22Rv1 (cell line): ENCODE data around the gene SNRPD2.

Experiments used
- H3K27ac ChIP-seq: fragments of 450-650 bp; 2 replicates; pipeline ENCODE4 v1.5.1; 2017
- CTCF ChIP-seq: fragments of 450-650 bp; IDR thresholded peaks from 2 replicates; pipeline ENCODE4 v1.5.1; 2017; ENCODE audit warnings: mild to moderate bottlenecking
- ZFX ChIP-seq: fragments of 450-650 bp; IDR thresholded peaks from 2 replicates; pipeline ENCODE4 v1.6.1; 2017; ENCODE audit warnings: antibody characterized with exemption, borderline replicate concordance

Gene SNRPD2

GRCh38 chr19:45645631-45646344 is 46.0 kb downstream of the SNRPD2 start:
- TF ChIP-seq ZFX, result no peak
- TF ChIP-seq CTCF, result no peak
- no peak overlapping the region for H3K27ac ChIP-seq

DNA sequence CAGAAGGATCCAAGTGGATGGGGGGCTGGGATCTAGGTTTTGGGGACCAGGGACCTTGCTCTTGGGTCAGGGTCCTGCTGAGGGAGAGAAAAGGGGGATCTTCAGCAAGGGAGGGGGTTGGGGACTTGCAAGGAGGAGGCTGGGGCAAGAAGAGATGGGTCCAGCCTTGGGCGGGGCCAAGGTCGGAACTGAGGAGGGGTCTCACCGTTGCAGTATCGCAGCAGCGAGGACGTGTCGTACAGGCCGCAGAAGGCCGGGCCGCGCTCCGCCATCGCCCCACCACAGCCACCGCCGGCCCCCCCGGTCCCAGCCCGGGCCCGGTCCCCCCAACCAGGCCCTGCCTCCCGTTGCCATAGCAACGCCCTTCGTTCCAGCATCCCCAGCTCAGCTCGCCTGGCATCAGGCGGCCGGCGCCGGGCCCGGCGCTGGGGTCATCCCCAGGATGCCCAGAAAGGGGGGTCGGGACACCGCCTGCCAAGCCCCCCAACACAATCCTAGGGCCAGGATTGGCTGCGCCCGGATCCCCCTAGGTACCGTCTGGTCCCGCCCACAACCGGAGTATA is 46.6 kb downstream of the SNRPD2 start:
- H3K27ac ChIP-seq, result no peak overlapping the region
- TF ChIP-seq ZFX (no peak), CTCF (no peak)

- peak overlapping the region; percentile 92 for H3K27ac ChIP-seq
- TF ChIP-seq ZFX, result no peak
- no peak for TF ChIP-seq CTCF
Measured at GRCh38 chr19:45643927-45644771, 47.6 kb downstream of the SNRPD2 start.

DNA sequence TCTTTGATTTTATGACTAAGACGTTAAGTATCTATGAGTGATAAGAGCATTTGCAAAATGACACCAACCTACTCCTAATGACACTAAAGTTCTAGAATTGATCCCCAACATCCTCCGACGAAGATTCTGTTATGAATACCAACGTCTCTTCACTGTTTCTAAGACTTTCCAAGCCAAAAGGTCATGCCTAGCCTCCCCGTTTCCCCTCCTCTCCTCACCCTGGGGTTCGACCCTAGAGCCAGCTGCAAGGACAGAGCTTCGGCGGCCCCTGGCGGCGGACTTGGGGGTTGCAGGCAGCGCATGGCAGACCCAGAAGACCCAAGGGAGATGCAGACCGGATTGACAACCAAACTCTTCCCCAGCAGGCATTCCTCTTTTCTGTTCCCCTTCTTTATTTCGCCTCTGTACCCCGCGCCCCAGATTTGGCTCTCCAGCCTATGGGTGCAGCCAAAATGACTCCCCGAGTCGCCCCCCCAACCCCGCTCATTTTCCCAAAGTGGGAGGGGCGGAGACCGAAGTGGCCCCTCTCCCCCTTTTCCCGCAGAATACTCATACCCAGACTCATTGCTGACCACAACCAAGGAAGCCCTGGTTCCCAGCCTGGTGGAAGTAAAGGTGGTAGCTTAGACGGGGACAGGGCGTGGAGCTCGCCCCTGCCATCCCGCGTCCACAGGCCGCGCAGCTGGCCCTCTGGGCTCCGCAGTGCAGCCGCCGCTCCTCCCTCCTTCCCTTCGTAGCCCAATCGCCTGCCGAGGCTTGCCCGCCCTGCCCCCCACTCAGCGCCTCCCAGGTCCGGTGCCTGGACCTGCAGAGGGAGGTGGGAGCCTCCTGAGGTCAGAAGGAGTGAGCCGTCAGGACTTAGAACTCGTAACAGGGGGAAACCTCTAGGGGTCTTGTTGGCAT is 48.5 kb downstream of the SNRPD2 start:
- TF ChIP-seq ZFX, result no peak
- TF ChIP-seq CTCF, result peak; percentile 96

GRCh38 chr19:45641274-45642105 is 50.3 kb downstream of the SNRPD2 start:
- no peak for TF ChIP-seq ZFX
- no peak for TF ChIP-seq CTCF
- H3K27ac ChIP-seq, result peak overlapping the region; percentile 92

More for the DNA sequence above, 48.5 kb downstream of the SNRPD2 start:
- H3K27ac ChIP-seq, result peak overlapping the region; percentile 92

DNA sequence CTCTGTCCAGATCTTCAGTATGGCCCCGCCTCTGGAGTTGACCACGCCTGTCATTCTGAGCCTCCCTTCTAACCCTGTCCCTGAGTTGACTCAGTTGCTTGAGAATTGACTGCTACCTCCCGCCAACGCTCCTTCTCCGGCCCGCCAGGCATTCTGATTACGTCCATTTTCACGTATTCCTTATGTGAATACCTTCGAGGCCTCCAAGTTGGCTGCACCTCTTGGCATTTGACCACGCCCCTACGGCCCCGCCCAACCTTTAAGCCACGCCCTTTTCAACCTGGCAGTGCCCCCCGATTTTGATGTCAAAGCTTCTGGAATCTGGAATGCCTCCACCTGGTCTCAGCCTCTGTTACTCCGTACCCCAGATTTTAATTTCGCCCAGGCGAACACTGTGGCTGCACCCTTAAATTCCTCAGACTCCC is 50.9 kb downstream of the SNRPD2 start:
- peak overlapping the region; percentile 92 for H3K27ac ChIP-seq
- TF ChIP-seq CTCF (no peak), ZFX (no peak)
